Panc1 (cell line): ENCODE data around the gene NOX5.

Experiments used
- CTCF ChIP-seq: fragments of 450-650 bp; IDR thresholded peaks from 2 replicates; pipeline ENCODE4 v1.5.1; 2017; ENCODE audit warnings: mild to moderate bottlenecking
- POLR2AphosphoS5 ChIP-seq: IDR thresholded peaks from 2 replicates; pipeline ENCODE4 v1.6.1; 2012; ENCODE audit warnings: mild to moderate bottlenecking, low read depth, low read length, moderate library complexity
- SIN3A ChIP-seq: IDR thresholded peaks from 2 replicates; pipeline ENCODE4 v1.6.1; 2012; ENCODE audit warnings: low read depth, mild to moderate bottlenecking, low read length, moderate library complexity, borderline replicate concordance; ENCODE audit not compliant: insufficient read depth
- TCF7L2 ChIP-seq: IDR thresholded peaks from 2 replicates; pipeline ENCODE4 v1.6.1; 2011; ENCODE audit warnings: mild to moderate bottlenecking, low read depth, low read length, inconsistent platforms
- TF ChIP-seq, protein P1 (sequence below), 2 experiments: IDR thresholded peaks; 2 replicates each; pipeline ENCODE4 v1.6.1; 2011 to 2012; ENCODE audit warnings: low read depth in 2 of 2, control low read depth in 1 of 2, low read length in 1 of 2, mild to moderate bottlenecking in 1 of 2, moderate library complexity in 1 of 2; ENCODE audit not compliant: insufficient read depth in 1 of 2

GRCh38 chr15:68986322-68986721 lies 28.2 kb upstream of the NOX5 start:
- TF ChIP-seq POLR2AphosphoS5 (no peak), CTCF (no peak), SIN3A (no peak), TCF7L2 (no peak)
- TF ChIP-seq, protein P1, sequence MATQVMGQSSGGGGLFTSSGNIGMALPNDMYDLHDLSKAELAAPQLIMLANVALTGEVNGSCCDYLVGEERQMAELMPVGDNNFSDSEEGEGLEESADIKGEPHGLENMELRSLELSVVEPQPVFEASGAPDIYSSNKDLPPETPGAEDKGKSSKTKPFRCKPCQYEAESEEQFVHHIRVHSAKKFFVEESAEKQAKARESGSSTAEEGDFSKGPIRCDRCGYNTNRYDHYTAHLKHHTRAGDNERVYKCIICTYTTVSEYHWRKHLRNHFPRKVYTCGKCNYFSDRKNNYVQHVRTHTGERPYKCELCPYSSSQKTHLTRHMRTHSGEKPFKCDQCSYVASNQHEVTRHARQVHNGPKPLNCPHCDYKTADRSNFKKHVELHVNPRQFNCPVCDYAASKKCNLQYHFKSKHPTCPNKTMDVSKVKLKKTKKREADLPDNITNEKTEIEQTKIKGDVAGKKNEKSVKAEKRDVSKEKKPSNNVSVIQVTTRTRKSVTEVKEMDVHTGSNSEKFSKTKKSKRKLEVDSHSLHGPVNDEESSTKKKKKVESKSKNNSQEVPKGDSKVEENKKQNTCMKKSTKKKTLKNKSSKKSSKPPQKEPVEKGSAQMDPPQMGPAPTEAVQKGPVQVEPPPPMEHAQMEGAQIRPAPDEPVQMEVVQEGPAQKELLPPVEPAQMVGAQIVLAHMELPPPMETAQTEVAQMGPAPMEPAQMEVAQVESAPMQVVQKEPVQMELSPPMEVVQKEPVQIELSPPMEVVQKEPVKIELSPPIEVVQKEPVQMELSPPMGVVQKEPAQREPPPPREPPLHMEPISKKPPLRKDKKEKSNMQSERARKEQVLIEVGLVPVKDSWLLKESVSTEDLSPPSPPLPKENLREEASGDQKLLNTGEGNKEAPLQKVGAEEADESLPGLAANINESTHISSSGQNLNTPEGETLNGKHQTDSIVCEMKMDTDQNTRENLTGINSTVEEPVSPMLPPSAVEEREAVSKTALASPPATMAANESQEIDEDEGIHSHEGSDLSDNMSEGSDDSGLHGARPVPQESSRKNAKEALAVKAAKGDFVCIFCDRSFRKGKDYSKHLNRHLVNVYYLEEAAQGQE (IDR thresholded peaks at IDR 0.05; ENCODE audit: insufficient read depth in 1 of 2, low read depth in 2 of 2, low read length in 1 of 2): no peak
